Activated B cell treated with CpG ODN at 0.5 μM for 24 hours (primary cell): ENCODE measurements around the gene ETV6. TPM values are rescaled to one million over a fixed set of nuclear protein-coding genes. Genes with fewer than 3 reads are reported as not detected.

Source experiments
- ATAC-seq: fragments of 200-7000 bp; cut with Tn5 transposase; one replicate; pipeline ENCODE4 v1.10.0; 2021; ENCODE audit warnings: low read depth, mild to moderate bottlenecking, moderate library complexity
- CTCF ChIA-PET: fragments of 350-600 bp; sonication (Branson Sonifier 250); formaldehyde crosslinking; loops from one replicate; lab custom pipeline; 2021; ENCODE audit warnings: antibody characterized with exemption; lab: Charles Lee
- POLR2A ChIA-PET: fragments of 350-600 bp; sonication (Branson Sonifier 250); formaldehyde crosslinking; loops from one replicate; lab custom pipeline; 2021; ENCODE audit warnings: antibody characterized with exemption; lab: Charles Lee
- DNase-seq: peaks from one replicate; pipeline ENCODE4 v3.0.0; 2022
- H3K27ac Mint-ChIP-seq: one replicate; pipeline ENCODE4 v1.8.0; 2020; ENCODE audit warnings: mixed read lengths
- H3K27me3 Mint-ChIP-seq: one replicate; pipeline ENCODE4 v1.8.0; 2021; ENCODE audit warnings: mixed read lengths
- H3K36me3 Mint-ChIP-seq: one replicate; pipeline ENCODE4 v1.8.0; 2021; ENCODE audit warnings: low read depth, mixed read lengths
- H3K4me1 Mint-ChIP-seq: one replicate; pipeline ENCODE4 v1.8.0; 2021; ENCODE audit warnings: mixed read lengths
- H3K4me3 Mint-ChIP-seq: one replicate; pipeline ENCODE4 v1.8.0; 2020; ENCODE audit warnings: mild to moderate bottlenecking, mixed read lengths
- H3K9me3 Mint-ChIP-seq: one replicate; pipeline ENCODE4 v1.8.0; 2020; ENCODE audit warnings: mixed read lengths
- intact Hi-C: fragments of 100-400 bp; cut with micrococcal nuclease; formaldehyde crosslinking; loops from one replicate; pipeline ENCODE4 v1.15.1; 2024
- total RNA-seq: library from RNA; stranded (reverse); gene quantifications from 2 replicates; pipeline ENCODE4 v1.2.3, GENCODE V29; 2022
- TF ChIP-seq, protein P1 (sequence below): fragments of 200-600 bp; IDR thresholded peaks from one replicate; pipeline ENCODE4 v1.8.0; 2022; ENCODE audit warnings: antibody characterized with exemption, mild to moderate bottlenecking

The ETV6 gene
- total RNA-seq, 1 donor from 2014 or later = 130 TPM

DNA sequence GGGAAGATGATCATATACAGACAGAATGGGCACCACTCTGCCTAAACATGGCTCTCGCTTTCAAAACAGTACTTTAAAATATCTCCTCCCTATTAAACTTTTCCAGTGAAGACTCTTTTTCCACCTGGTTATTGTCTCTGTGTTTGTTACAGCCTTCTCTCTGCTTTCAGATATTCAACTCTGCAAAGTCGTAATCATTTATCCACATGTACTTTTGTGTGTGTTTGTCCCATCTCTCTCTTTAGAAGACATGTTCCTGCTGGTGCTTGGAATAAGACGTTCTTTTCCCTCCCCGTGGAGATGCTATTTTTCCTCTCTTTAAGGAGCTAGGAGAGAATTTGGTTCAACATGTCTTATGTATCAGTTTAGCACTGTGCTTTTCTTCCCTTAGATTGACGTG, 45.1 kb downstream of the ETV6 start:
- Mint-ChIP-seq H3K9me3 (no peaks in the 10 kb centered on the region), H3K27ac (no peak overlapping the region), H3K27me3 (no peaks in the 10 kb centered on the region), H3K4me1 (peaks cover 18% of the 10 kb centered on the region), H3K36me3 (peaks cover 25% of the 10 kb centered on the region), H3K4me3 (no peak overlapping the region)
- TF ChIP-seq, protein P1, sequence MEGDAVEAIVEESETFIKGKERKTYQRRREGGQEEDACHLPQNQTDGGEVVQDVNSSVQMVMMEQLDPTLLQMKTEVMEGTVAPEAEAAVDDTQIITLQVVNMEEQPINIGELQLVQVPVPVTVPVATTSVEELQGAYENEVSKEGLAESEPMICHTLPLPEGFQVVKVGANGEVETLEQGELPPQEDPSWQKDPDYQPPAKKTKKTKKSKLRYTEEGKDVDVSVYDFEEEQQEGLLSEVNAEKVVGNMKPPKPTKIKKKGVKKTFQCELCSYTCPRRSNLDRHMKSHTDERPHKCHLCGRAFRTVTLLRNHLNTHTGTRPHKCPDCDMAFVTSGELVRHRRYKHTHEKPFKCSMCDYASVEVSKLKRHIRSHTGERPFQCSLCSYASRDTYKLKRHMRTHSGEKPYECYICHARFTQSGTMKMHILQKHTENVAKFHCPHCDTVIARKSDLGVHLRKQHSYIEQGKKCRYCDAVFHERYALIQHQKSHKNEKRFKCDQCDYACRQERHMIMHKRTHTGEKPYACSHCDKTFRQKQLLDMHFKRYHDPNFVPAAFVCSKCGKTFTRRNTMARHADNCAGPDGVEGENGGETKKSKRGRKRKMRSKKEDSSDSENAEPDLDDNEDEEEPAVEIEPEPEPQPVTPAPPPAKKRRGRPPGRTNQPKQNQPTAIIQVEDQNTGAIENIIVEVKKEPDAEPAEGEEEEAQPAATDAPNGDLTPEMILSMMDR = no peak
- DNase-seq = no peak
- CTCF ChIA-PET = no interaction called here
- POLR2A ChIA-PET = no interaction called here
- intact Hi-C loops = no loop called here
- ATAC-seq = no peak

DNA sequence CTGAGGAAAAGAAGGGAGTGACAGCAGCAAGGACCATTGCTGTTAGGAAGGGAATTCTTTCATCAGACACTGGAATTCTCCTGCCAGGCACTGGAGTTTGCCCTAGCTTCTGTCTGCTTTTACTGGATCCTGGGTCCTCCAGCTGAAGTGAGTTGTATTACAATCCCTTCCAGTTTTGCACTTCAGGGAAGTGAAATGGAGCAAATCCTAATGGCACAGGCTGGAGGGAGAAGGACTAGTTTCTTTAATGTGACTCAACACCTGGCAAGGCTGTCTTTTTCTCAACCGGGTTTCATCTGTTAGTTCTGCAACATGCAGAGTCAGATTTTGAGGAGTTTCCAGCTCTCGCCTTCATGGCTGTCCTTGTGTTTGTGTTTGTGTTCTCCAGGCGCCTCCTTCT, 45.8 kb downstream of the ETV6 start:
- ATAC-seq = no peak
- no peak overlapping the region for H3K4me3 Mint-ChIP-seq
- peaks cover 25% of the 10 kb centered on the region for H3K36me3 Mint-ChIP-seq
- ChIA-PET CTCF (no interaction called here), POLR2A (no interaction called here)
- TF ChIP-seq, protein P1 = no peak
- peaks cover 11% of the 10 kb centered on the region for H3K4me1 Mint-ChIP-seq
- no peaks in the 10 kb centered on the region for H3K27me3 Mint-ChIP-seq
- no peak overlapping the region for H3K27ac Mint-ChIP-seq
- DNase-seq = no peak
- H3K9me3 Mint-ChIP-seq = no peaks in the 10 kb centered on the region
- intact Hi-C loops = no loop called here

DNA sequence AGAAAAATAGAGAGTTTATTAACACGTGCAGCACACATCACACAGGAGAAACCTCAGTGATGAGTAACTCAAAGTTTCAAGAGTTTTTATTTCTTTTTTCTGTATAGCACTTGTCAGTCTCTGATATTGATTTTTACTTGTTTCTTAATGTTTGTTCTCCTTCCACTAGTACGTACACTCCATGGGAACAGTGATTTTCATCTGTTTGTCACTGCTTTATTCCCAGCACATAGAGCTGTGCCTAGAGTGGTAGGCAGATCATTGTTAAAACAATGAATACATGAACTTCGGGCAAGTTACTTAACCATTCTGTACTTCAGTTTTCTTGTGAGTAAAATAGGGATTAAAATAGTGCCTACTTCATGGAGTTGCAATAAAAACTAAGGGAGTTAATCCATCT, 46.6 kb downstream of the ETV6 start:
- H3K27me3 Mint-ChIP-seq = no peaks in the 10 kb centered on the region

DNA sequence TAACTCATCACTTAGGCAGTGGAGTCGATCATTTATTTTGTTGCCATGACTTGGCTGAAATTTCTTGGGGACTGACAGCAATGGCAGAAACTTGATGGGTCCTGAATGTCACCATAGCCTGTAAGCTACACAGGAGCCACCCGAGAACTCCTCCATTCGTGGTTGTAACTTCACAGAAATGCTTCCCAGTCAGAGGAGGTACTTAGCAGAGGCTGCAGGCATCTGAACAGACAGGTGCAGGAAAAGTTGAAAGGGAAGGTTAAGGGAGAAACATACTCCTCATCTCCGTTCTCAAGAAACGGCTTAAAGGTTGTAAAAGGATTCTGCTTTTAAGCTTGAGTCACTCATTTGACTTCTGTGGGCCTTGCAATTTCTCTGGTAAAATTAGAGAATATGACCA, 47.7 kb downstream of the ETV6 start:
- DNase-seq (no peak), ATAC-seq (no peak)
- Mint-ChIP-seq H3K4me1 (peaks cover 14% of the 10 kb centered on the region), H3K27me3 (no peaks in the 10 kb centered on the region), H3K4me3 (no peak overlapping the region), H3K27ac (no peak overlapping the region), H3K36me3 (peaks cover 21% of the 10 kb centered on the region), H3K9me3 (no peaks in the 10 kb centered on the region)
- TF ChIP-seq, protein P1 = no peak
- POLR2A ChIA-PET = interaction anchor here (0.8 kb wide), 1 partner anchor 21 kb away, joined by 3 read pairs; no protein-coding TSS in a partner anchor
- CTCF ChIA-PET = no interaction called here
- intact Hi-C loops = no loop called here

More for the DNA sequence above, 46.6 kb downstream of the ETV6 start:
- Mint-ChIP-seq H3K27ac (no peak overlapping the region), H3K9me3 (no peaks in the 10 kb centered on the region), H3K4me3 (no peak overlapping the region), H3K4me1 (peaks cover 13% of the 10 kb centered on the region), H3K36me3 (peaks cover 25% of the 10 kb centered on the region)
- TF ChIP-seq, protein P1 = no peak
- CTCF ChIA-PET = no interaction called here
- POLR2A ChIA-PET = interaction anchor here (0.6 kb wide), 1 partner anchor 70 kb away, joined by 6 read pairs; no protein-coding TSS in a partner anchor
- no peak for ATAC-seq
- no peak for DNase-seq
- intact Hi-C loops = no loop called here

DNA sequence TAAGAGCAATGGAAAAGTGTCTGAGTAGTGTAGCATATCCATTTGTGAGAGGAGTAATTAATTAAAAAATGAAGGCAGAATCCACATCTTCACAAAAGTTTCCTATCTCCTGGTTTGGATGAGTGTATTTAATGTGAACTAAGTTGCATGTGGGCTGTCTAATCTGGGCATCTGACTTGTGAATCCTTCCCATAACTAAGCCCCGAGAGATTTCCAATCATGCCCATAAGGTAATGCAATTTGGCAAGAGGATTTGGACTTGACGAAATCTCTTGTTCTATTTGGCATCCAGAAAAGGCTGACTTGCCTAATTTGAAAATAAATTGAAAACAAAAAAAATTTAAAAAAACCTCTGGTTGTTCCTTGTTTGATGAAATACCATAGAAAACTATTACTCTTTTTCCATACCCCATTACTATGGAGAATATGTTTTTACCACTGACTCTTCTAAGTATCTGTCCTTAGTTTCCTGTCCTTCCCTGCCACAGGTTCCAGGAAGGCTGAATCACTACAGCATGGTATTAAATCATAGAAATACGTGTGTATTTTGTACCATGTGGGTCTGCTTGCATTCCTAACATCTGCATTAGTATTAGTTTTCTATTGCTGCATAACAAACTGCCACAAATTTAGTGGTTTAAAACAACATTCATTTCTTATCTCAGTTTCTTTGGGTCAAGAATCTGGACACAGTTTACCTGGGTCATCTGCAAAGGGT, 48.4 kb downstream of the ETV6 start:
- H3K4me1 Mint-ChIP-seq = peaks cover 16% of the 10 kb centered on the region
- ATAC-seq = no peak
- DNase-seq = no peak
- H3K9me3 Mint-ChIP-seq = no peaks in the 10 kb centered on the region
- no peak overlapping the region for H3K27ac Mint-ChIP-seq
- no peak overlapping the region for H3K4me3 Mint-ChIP-seq
- H3K27me3 Mint-ChIP-seq = no peaks in the 10 kb centered on the region
- TF ChIP-seq, protein P1 = no peak
- intact Hi-C loops = loop anchor here (2.0 kb wide), 1 partner anchor 15 kb away; no protein-coding TSS in a partner anchor
- POLR2A ChIA-PET = interaction anchor here (0.8 kb wide), 1 partner anchor 22 kb away, joined by 3 read pairs; no protein-coding TSS in a partner anchor
- CTCF ChIA-PET = interaction anchor here (0.6 kb wide), 1 partner anchor 9 kb away, joined by 3 read pairs; no protein-coding TSS in a partner anchor
- peaks cover 17% of the 10 kb centered on the region for H3K36me3 Mint-ChIP-seq
